ENCODE data around the gene PIK3C2A.

The PIK3C2A gene

GRCh38 chr11:17208257-17208999 is 642 bp upstream of the PIK3C2A start:
- TF ChIP-seq FOXM1 (IDR thresholded peaks at IDR 0.05; ENCODE audit: borderline replicate concordance, low read depth) = no peak
- TF ChIP-seq, protein P1, sequence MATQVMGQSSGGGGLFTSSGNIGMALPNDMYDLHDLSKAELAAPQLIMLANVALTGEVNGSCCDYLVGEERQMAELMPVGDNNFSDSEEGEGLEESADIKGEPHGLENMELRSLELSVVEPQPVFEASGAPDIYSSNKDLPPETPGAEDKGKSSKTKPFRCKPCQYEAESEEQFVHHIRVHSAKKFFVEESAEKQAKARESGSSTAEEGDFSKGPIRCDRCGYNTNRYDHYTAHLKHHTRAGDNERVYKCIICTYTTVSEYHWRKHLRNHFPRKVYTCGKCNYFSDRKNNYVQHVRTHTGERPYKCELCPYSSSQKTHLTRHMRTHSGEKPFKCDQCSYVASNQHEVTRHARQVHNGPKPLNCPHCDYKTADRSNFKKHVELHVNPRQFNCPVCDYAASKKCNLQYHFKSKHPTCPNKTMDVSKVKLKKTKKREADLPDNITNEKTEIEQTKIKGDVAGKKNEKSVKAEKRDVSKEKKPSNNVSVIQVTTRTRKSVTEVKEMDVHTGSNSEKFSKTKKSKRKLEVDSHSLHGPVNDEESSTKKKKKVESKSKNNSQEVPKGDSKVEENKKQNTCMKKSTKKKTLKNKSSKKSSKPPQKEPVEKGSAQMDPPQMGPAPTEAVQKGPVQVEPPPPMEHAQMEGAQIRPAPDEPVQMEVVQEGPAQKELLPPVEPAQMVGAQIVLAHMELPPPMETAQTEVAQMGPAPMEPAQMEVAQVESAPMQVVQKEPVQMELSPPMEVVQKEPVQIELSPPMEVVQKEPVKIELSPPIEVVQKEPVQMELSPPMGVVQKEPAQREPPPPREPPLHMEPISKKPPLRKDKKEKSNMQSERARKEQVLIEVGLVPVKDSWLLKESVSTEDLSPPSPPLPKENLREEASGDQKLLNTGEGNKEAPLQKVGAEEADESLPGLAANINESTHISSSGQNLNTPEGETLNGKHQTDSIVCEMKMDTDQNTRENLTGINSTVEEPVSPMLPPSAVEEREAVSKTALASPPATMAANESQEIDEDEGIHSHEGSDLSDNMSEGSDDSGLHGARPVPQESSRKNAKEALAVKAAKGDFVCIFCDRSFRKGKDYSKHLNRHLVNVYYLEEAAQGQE (IDR thresholded peaks at IDR 0.05; ENCODE audit: low read depth) = no peak
- TF ChIP-seq NFIC (IDR thresholded peaks at IDR 0.05) = no peak
- no peak for TF ChIP-seq CREB1 (IDR thresholded peaks at IDR 0.05; ENCODE audit: low read depth)
- TF ChIP-seq RAD21 (IDR thresholded peaks at IDR 0.05; ENCODE audit: low read depth) = no peak
- no peak for TF ChIP-seq EGR1 (IDR thresholded peaks at IDR 0.05)
- TF ChIP-seq TCF12 (IDR thresholded peaks at IDR 0.05; ENCODE audit: low read depth) = no peak
- no peak for TF ChIP-seq YY1 (IDR thresholded peaks at IDR 0.05; ENCODE audit: low read depth)
- no peak for TF ChIP-seq TEAD4 (IDR thresholded peaks at IDR 0.05)
- TF ChIP-seq, protein P2, sequence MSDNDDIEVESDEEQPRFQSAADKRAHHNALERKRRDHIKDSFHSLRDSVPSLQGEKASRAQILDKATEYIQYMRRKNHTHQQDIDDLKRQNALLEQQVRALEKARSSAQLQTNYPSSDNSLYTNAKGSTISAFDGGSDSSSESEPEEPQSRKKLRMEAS (IDR thresholded peaks at IDR 0.05) = 0 out of 2 replicates have a peak, but pooled peaks have one; percentile 6
- peak; percentile 55; the same call in 1 of the 2 replicates for TF ChIP-seq CEBPB (IDR thresholded peaks at IDR 0.05)
- TF ChIP-seq TAF1 (IDR thresholded peaks at IDR 0.05; ENCODE audit: low read depth) = no peak
- TF ChIP-seq EP300 (IDR thresholded peaks at IDR 0.05; ENCODE audit: borderline replicate concordance) = no peak
- TF ChIP-seq USF1 (IDR thresholded peaks at IDR 0.05) = peak; percentile 94
- no peak for TF ChIP-seq ZBTB7A (IDR thresholded peaks at IDR 0.05; ENCODE audit: low read depth)

DNA sequence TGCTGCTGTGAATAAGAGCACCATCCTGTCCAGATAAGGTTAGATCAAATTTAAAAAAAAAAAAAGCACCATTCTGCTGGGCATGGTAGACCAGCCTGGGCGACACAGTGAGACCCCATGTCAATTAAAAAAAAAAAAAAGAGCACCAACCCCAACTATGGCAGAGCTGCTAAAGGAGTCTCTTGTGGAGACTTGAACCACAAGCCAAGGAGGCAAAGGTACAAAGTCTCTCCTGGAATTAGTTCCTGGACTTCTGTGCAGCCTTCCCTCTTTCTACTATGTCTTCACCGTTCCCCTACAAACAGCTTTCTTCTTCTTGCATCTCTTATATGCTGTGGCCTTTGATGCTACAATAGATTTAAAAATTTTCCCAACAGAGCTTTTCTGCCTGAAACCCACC is 1.3 kb downstream of the PIK3C2A start:
- TF ChIP-seq CREB1 (IDR thresholded peaks at IDR 0.05; ENCODE audit: low read depth) = no peak
- no peak for TF ChIP-seq USF1 (IDR thresholded peaks at IDR 0.05)
- TF ChIP-seq EGR1 (IDR thresholded peaks at IDR 0.05) = no peak
- no peak for TF ChIP-seq TEAD4 (IDR thresholded peaks at IDR 0.05)
- no peak for TF ChIP-seq TCF12 (IDR thresholded peaks at IDR 0.05; ENCODE audit: low read depth)
- TF ChIP-seq, protein P2 (IDR thresholded peaks at IDR 0.05) = no peak
- TF ChIP-seq YY1 (IDR thresholded peaks at IDR 0.05; ENCODE audit: low read depth) = no peak
- TF ChIP-seq TAF1 (IDR thresholded peaks at IDR 0.05; ENCODE audit: low read depth) = no peak
- no peak for TF ChIP-seq CEBPB (IDR thresholded peaks at IDR 0.05)
- TF ChIP-seq RAD21 (IDR thresholded peaks at IDR 0.05; ENCODE audit: low read depth) = no peak
- no peak for TF ChIP-seq FOXM1 (IDR thresholded peaks at IDR 0.05; ENCODE audit: borderline replicate concordance, low read depth)
- TF ChIP-seq EP300 (IDR thresholded peaks at IDR 0.05; ENCODE audit: borderline replicate concordance) = no peak
- no peak for TF ChIP-seq ZBTB7A (IDR thresholded peaks at IDR 0.05; ENCODE audit: low read depth)
- TF ChIP-seq, protein P1 (IDR thresholded peaks at IDR 0.05; ENCODE audit: low read depth) = no peak

DNA sequence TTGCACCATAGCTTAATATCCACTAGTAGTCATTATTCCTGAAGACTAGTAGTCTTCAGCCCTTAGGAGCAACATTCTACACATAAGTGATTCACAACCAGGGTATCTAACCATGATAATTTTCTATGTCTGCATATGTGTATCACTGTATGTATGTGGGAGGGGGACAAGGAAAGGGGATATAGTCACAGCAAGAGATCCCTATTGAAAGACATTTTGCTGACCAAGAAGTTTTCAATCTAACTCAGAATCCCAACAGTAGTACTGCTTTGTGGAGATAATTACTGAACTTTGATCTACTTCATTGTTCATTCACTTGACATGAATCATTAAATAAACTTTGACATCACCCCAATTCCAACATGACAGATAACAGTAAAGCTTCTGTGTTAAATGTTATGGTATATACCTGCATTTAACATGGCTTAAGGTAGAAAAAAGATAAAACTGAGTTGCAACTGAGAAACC is 10.3 kb downstream of the PIK3C2A start:
- no peak for TF ChIP-seq TAF1 (IDR thresholded peaks at IDR 0.05; ENCODE audit: low read depth)
- no peak for TF ChIP-seq EP300 (IDR thresholded peaks at IDR 0.05; ENCODE audit: borderline replicate concordance)
- TF ChIP-seq, protein P2 (IDR thresholded peaks at IDR 0.05) = no peak
- no peak for TF ChIP-seq CEBPB (IDR thresholded peaks at IDR 0.05)
- no peak for TF ChIP-seq TEAD4 (IDR thresholded peaks at IDR 0.05)
- TF ChIP-seq EGR1 (IDR thresholded peaks at IDR 0.05) = no peak
- TF ChIP-seq, protein P1 (IDR thresholded peaks at IDR 0.05; ENCODE audit: low read depth) = no peak
- TF ChIP-seq TCF12 (IDR thresholded peaks at IDR 0.05; ENCODE audit: low read depth) = no peak
- no peak for TF ChIP-seq RAD21 (IDR thresholded peaks at IDR 0.05; ENCODE audit: low read depth)
- TF ChIP-seq FOXM1 (IDR thresholded peaks at IDR 0.05; ENCODE audit: borderline replicate concordance, low read depth) = no peak
- TF ChIP-seq ZBTB7A (IDR thresholded peaks at IDR 0.05; ENCODE audit: low read depth) = no peak
- TF ChIP-seq YY1 (IDR thresholded peaks at IDR 0.05; ENCODE audit: low read depth) = no peak
- no peak for TF ChIP-seq NFIC (IDR thresholded peaks at IDR 0.05)
- TF ChIP-seq CREB1 (IDR thresholded peaks at IDR 0.05; ENCODE audit: low read depth) = no peak
- no peak for TF ChIP-seq USF1 (IDR thresholded peaks at IDR 0.05)

Measured in Ishikawa (cell line).